Uterus (tissue), 4 donors: ENCODE data around the gene INPP5B. TPM values are rescaled to one million over a fixed set of nuclear protein-coding genes. Genes with fewer than 3 reads are reported as not detected.

Experiments
- DNase-seq, 2 donors: peaks; one replicate each; pipeline ENCODE4 v3.0.0-alpha.2; 2019 to 2020
- H3K27ac ChIP-seq, 2 donors: fragments of 200-600 bp; sonication (generic); 1 replicate in 1 of 2; 2 replicates in 1 of 2; pipeline ENCODE4 v1.5.1; 2016 to 2018
- H3K27me3 ChIP-seq, 2 donors: fragments of 200-600 bp; sonication (generic); one replicate each; pipeline ENCODE4 v1.5.1; 2018 to 2019; ENCODE audit warnings: control low read depth in 1 of 2
- H3K36me3 ChIP-seq, 2 donors: fragments of 200-600 bp; sonication (generic); one replicate each; pipeline ENCODE4 v1.5.1; 2019; ENCODE audit warnings: control low read depth in 1 of 2
- H3K4me1 ChIP-seq, 2 donors: fragments of 200-600 bp; sonication (generic); one replicate each; pipeline ENCODE4 v1.5.1; 2018 to 2019; ENCODE audit warnings: control low read depth in 1 of 2
- H3K4me3 ChIP-seq, 2 donors: fragments of 200-600 bp; sonication (generic); 1 replicate in 1 of 2; 2 replicates in 1 of 2; pipeline ENCODE4 v1.5.1; 2018 to 2019; ENCODE audit warnings: mild to moderate bottlenecking in 1 of 2
- H3K9me3 ChIP-seq, 2 donors: fragments of 200-600 bp; sonication (generic); one replicate each; pipeline ENCODE4 v1.5.1; 2019; ENCODE audit warnings: control low read depth in 1 of 2
- CTCF ChIP-seq, 4 experiments: fragments of 200-600 bp in 2 of 4; fragments of 450-650 bp in 2 of 4; sonication (generic) in 2 of 4; IDR thresholded peaks; one replicate each; pipeline ENCODE4 v1.5.1; 2016 to 2019; ENCODE audit warnings: antibody characterized with exemption in 4 of 4, mild to moderate bottlenecking in 2 of 4, moderate library complexity in 1 of 4
- POLR2A ChIP-seq, 2 donors: fragments of 450-650 bp; IDR thresholded peaks; one replicate each; pipeline ENCODE4 v1.6.1; 2016; ENCODE audit warnings: antibody characterized with exemption in 2 of 2, mild to moderate bottlenecking in 1 of 2, moderate library complexity in 1 of 2
- intact Hi-C: fragments of 100-400 bp; cut with DNase I; formaldehyde crosslinking; loops from one replicate; pipeline ENCODE4 v1.15.1; 2023; ENCODE audit warnings: low total_unique reads
- total RNA-seq, 4 donors: library from RNA; depleted of rRNA in 3 of 4; stranded (reverse); fragments of >200 nt in 3 of 4; gene quantifications; one replicate each; pipeline versions ENCODE4 v1.1.0 to v1.2.4, GENCODE V29; 2014 to 2023
- donor health status: DM: yes; HTN: yes; CAD: no.

The INPP5B gene
- total RNA-seq, 4 donors from 2014 or later, result 20.2 to 79.4 (median 46.8) TPM

- H3K4me1 ChIP-seq, result no peaks in the 10 kb centered on the region
- H3K4me3 ChIP-seq, result no peak overlapping the region
- TF ChIP-seq CTCF (IDR thresholded peaks at IDR 0.05) (no peak), POLR2A (IDR thresholded peaks at IDR 0.05) (no peak)
- H3K36me3 ChIP-seq, result no peaks in the 10 kb centered on the region
- no peak overlapping the region for H3K27ac ChIP-seq
- H3K27me3 ChIP-seq, result no peaks in the 10 kb centered on the region
- H3K9me3 ChIP-seq, result no peaks in the 10 kb centered on the region
- intact Hi-C loops, result no loop called here
- DNase-seq, result no peak
These were observed 53.2 kb downstream of the INPP5B start for GRCh38 chr1:37893673-37894072.

- Histone ChIP-seq H3K4me1 (no peaks in the 10 kb centered on the region), H3K9me3 (no peaks in the 10 kb centered on the region), H3K27ac (peak overlapping the region in 1 of 2 donors; percentile 24), H3K27me3 (no peaks in the 10 kb centered on the region), H3K36me3 (no peaks in the 10 kb centered on the region), H3K4me3 (no peak overlapping the region)
- intact Hi-C loops, result no loop called here
- no peak for DNase-seq
- TF ChIP-seq POLR2A (IDR thresholded peaks at IDR 0.05) (no peak), CTCF (IDR thresholded peaks at IDR 0.05) (no peak)
These were observed 54.5 kb downstream of the INPP5B start for GRCh38 chr1:37892151-37893047.

GRCh38 chr1:37890378-37891014, 56.4 kb downstream of the INPP5B start:
- no peak overlapping the region for H3K4me3 ChIP-seq
- TF ChIP-seq CTCF (IDR thresholded peaks at IDR 0.05), result peak in 3 of 4 experiments; percentile 30 to 45 (median 35)
- no peak for TF ChIP-seq POLR2A (IDR thresholded peaks at IDR 0.05)
- no peaks in the 10 kb centered on the region for H3K36me3 ChIP-seq

GRCh38 chr1:37888022-37888700, 58.7 kb downstream of the INPP5B start:
- Histone ChIP-seq H3K4me1 (no peaks in the 10 kb centered on the region), H3K27me3 (no peaks in the 10 kb centered on the region), H3K36me3 (no peaks in the 10 kb centered on the region), H3K27ac (no peak overlapping the region), H3K4me3 (no peak overlapping the region), H3K9me3 (no peaks in the 10 kb centered on the region)
- intact Hi-C loops, result no loop called here
- no peak for TF ChIP-seq CTCF (IDR thresholded peaks at IDR 0.05)
- TF ChIP-seq POLR2A (IDR thresholded peaks at IDR 0.05), result no peak
- no peak for DNase-seq

More at GRCh38 chr1:37890378-37891014, 56.4 kb downstream of the INPP5B start:
- no peak for DNase-seq
- H3K27ac ChIP-seq, result no peak overlapping the region
- intact Hi-C loops, result no loop called here
- no peaks in the 10 kb centered on the region for H3K9me3 ChIP-seq
- no peaks in the 10 kb centered on the region for H3K27me3 ChIP-seq
- H3K4me1 ChIP-seq, result no peaks in the 10 kb centered on the region
